ENCODE measurements around the gene MACROH2A1. TPM values are rescaled to one million over a fixed set of nuclear protein-coding genes. Genes with fewer than 3 reads are reported as not detected.

The MACROH2A1 gene
- polyA plus RNA-seq, 2 of the 4 experiments (the other 2 are of a cell fraction), result 158 to 172 TPM

DNA sequence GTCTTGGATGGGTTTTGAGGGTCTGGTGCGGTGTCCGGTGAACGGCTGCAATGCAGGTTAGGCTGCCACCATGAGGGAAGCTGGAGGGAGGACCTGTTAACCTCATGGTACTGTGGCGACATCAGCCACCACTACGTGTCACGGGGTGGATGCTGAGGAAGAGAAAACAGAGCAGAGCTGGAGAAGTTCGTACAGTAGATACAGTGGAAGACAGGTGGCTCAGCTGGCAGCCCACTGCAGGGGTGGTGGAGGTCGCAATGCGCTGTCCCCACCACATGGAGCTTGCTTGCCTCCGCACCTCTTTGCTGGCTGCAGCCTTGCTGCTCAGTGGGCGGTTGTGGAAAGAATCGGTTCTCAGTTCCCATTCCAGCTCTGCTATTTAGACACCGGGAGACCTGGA lies 45.3 kb upstream of the MACROH2A1 start:
- CTCF ChIA-PET, result interaction anchor here (4.9 to 37.5 kb wide), 4 partner anchors 13 to 117 kb away, joined by 20 to 1932 read pairs (median 52); no protein-coding TSS in a partner anchor
- H3K4me1 ChIP-seq, result no peaks in the 10 kb centered on the region
- WGBS (ENCODE audit: missing lambda C conversion rate), result 76% methylated on average over 13 of the region's 13 CpGs
- H3K4me3 ChIP-seq, result no peak overlapping the region
- DNase-seq (ENCODE audit: low read depth in 1 of 2, low spot score in 1 of 2) (no peak), ATAC-seq (no peak), FAIRE-seq (no peak)
- no peaks in the 10 kb centered on the region for H3K9me3 ChIP-seq
- TF ChIP-seq CHD2 (IDR thresholded peaks at IDR 0.05; ENCODE audit: low read length, partially characterized antibody), result no peak
- no peak for TF ChIP-seq JUN (IDR thresholded peaks at IDR 0.05)
- TF ChIP-seq USF2 (IDR thresholded peaks at IDR 0.05), result no peak
- TF ChIP-seq HEYL (CRISPR knock-in tag; IDR thresholded peaks at IDR 0.05), result no peak
- no peak for TF ChIP-seq ZNF302 (CRISPR knock-in tag; IDR thresholded peaks at IDR 0.05)
- TF ChIP-seq, protein P1, sequence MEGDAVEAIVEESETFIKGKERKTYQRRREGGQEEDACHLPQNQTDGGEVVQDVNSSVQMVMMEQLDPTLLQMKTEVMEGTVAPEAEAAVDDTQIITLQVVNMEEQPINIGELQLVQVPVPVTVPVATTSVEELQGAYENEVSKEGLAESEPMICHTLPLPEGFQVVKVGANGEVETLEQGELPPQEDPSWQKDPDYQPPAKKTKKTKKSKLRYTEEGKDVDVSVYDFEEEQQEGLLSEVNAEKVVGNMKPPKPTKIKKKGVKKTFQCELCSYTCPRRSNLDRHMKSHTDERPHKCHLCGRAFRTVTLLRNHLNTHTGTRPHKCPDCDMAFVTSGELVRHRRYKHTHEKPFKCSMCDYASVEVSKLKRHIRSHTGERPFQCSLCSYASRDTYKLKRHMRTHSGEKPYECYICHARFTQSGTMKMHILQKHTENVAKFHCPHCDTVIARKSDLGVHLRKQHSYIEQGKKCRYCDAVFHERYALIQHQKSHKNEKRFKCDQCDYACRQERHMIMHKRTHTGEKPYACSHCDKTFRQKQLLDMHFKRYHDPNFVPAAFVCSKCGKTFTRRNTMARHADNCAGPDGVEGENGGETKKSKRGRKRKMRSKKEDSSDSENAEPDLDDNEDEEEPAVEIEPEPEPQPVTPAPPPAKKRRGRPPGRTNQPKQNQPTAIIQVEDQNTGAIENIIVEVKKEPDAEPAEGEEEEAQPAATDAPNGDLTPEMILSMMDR (IDR thresholded peaks at IDR 0.05), result no peak
- TF ChIP-seq GATA3 (IDR thresholded peaks at IDR 0.05; ENCODE audit: borderline replicate concordance), result no peak
- TF ChIP-seq FOXS1 (CRISPR knock-in tag; IDR thresholded peaks at IDR 0.05), result no peak
- no peak for TF ChIP-seq SREBF2 (IDR thresholded peaks at IDR 0.05)
- TF ChIP-seq ATOH8 (CRISPR knock-in tag; IDR thresholded peaks at IDR 0.05; ENCODE audit: low read depth), result no peak
- TF ChIP-seq SMC3 (IDR thresholded peaks at IDR 0.05), result no peak
- no peak for TF ChIP-seq MAZ (IDR thresholded peaks at IDR 0.05; ENCODE audit: borderline replicate concordance, low read depth, low read length)
- TF ChIP-seq CEBPB (IDR thresholded peaks at IDR 0.05), result no peak
- TF ChIP-seq TP53 (CRISPR knock-in tag; IDR thresholded peaks at IDR 0.05), result no peak
- no peak for TF ChIP-seq RARB (CRISPR knock-in tag; IDR thresholded peaks at IDR 0.05)
- no peak for TF ChIP-seq NFE2L2 (conservative IDR thresholded peaks at IDR 0.05; ENCODE audit: low read length)
- no peak for TF ChIP-seq BHLHE40 (IDR thresholded peaks at IDR 0.05; ENCODE audit: low read depth, low read length)
- no peak for TF ChIP-seq HOXB5 (CRISPR knock-in tag; IDR thresholded peaks at IDR 0.05)
- H3K27ac ChIP-seq, result no peak overlapping the region
- POLR2A ChIA-PET, result no interaction called here
- H3K4me2 ChIP-seq, result no peak overlapping the region

DNA sequence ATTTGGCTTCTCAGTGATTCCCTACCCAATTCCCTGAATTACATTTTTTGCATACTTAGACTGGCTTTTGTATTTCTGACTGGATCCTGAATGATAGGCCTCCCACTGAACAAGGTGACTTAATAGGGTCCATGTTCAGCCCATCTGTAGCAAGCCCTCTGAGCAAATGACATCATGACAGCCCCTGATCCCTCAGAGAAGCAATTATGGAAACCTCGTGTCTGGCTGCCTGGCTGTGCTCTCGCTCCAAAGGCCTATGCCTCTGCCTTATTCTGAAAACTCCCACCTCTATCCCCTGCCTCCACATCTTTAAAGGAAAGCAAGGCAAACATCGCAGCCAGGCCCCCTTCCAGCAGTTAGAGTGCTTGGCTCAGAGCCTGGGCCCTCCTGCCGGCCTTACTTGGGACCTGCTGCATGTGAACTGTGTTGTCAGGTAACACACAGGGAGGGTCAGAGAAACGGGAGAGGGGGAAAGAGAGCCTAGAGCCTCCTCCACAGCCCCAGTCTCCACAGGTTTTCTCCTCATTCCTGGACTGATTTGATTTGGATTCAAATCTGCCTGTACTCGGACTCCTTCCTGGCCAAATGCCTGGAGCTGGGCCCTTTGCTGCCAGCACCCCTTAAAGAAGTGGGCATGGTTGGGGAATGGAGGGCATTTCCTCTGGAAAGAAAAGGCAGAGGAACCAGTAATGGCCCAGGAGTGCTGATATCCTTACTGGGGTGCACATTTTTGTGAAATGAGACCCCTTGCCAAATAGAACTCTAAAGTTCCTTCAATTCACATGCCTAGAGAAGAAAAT lies 44.3 kb upstream of the MACROH2A1 start:
- H3K9me3 ChIP-seq, result no peaks in the 10 kb centered on the region
- no peak for FAIRE-seq
- H3K27ac ChIP-seq, result no peak overlapping the region
- 49% methylated on average over 6 of the region's 6 CpGs for WGBS (ENCODE audit: missing lambda C conversion rate)
- H3K4me1 ChIP-seq, result no peaks in the 10 kb centered on the region
- H3K4me3 ChIP-seq, result no peak overlapping the region
- CTCF ChIA-PET, result interaction anchor here (6.4 to 37.5 kb wide), 3 partner anchors 14 to 118 kb away, joined by 43 to 1932 read pairs (median 62); no protein-coding TSS in a partner anchor
- POLR2A ChIA-PET, result no interaction called here
- no peak for DNase-seq (ENCODE audit: low read depth in 1 of 2, low spot score in 1 of 2)
- ATAC-seq, result no peak
- H3K4me2 ChIP-seq, result no peak overlapping the region
- TF ChIP-seq REST (IDR thresholded peaks at IDR 0.05) (no peak), CBX8 (IDR thresholded peaks at IDR 0.05) (no peak)
